GM18861 (cell line): ENCODE measurements around the gene DOCK3.
"Not testable (repeated sequence)": the region's sequence is repeated elsewhere in the genome, so short reads cannot be mapped to it uniquely, and the experiment has no call there.

Experiments
- ATAC-seq: cut with Tn5 transposase; IDR thresholded peaks from one replicate; pipeline ENCODE4 v1.9.1; 2021; ENCODE audit not compliant: unreplicated experiment

The DOCK3 gene

DNA sequence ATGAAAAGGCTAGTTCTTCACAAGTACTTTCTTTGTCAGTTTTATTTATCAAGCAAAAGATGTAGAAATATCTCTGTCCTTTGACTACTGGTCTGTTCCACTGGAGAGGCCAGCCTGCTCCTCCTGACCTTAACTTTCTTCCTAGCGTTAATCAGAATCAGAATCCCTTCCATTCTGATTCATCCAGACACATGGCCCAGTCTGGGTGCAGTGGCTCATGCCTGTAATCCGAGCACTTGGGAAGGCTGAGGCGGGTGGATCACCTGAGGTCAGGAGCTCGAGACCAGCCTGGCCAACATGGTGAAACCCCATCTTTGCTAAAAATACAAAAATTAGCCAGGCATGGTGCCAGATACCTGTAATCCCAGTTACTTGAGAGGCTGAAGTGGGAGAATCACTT lies 678.4 kb downstream of the DOCK3 start:
- ATAC-seq, result no peak

DNA sequence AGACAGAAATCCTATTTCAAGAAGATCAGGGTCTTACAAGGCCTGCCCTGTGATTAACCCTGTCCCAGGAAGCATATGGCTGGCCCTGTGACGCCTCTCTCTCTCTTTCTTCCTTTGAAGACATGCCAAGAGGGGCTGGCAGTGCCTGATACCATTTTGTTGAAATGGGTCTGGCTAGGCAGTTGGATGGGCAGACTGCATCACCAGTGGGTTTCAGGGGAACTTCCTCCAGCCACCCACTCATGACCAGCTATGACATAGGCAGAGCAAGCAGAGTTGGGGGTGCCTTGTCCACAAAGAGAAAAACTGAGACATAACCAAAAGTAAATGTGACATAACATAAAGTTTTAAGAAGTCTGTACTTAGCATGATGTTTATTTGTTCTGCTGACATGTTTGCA lies 679.0 kb downstream of the DOCK3 start:
- no peak for ATAC-seq

DNA sequence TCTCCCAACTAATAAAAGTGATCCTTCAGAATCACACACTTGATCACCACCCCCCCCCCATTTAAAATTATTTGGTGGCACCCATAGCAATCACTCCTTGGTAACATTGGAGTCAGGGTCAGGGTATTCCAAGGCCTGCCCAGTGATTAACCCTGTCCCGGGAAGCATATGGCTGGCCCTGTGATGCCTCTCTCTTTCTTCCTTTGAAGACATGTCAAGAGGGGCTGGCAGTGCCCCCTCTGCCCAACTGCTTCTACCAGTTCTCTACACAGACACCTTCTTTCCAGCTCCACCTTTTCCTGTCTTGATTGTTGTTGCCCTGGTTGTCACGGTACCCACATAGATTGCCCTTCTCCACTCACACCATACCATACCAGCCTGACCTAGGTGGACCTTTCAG lies 679.4 kb downstream of the DOCK3 start:
- ATAC-seq, result no peak

DNA sequence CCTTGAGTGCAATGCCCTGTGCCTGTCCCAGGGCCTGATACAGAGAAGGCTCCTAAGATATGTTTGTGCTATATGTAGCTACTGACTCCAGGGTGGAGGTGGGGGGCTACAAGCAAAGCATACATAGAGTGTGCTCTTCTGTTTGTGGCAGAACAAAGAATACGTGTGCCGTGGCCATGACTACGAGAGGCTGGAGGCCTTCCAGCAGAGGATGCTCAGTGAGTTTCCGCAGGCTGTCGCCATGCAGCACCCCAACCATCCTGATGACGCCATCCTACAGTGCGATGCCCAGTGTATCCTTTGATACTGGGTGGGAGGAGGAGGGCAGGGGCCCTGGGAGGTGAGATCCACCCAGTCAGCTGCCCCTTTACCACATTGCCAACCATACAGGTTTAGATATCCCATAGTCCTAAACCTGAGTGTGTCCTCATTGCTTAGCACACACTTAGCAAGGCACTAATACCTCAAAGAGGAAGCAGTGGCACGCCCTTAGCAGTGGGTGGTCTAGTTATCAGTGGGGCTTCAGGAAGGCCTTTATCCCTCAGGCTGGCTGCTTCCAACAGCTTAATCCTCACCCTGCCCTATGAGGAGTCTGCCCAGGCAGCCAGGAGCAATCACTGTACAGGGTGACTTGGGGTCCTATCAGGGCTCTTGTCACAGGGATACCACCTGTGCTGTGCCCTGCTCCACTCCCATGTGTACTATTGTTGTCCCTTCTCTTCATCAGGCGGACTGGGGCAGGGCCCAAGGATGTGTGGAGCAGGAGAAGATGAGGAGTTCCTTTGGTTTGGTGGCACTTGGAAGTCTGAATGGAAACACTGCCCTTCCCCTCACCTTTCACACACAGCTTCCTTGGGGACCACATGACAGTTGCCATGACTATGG lies 680.2 kb downstream of the DOCK3 start:
- ATAC-seq, result no peak

DNA sequence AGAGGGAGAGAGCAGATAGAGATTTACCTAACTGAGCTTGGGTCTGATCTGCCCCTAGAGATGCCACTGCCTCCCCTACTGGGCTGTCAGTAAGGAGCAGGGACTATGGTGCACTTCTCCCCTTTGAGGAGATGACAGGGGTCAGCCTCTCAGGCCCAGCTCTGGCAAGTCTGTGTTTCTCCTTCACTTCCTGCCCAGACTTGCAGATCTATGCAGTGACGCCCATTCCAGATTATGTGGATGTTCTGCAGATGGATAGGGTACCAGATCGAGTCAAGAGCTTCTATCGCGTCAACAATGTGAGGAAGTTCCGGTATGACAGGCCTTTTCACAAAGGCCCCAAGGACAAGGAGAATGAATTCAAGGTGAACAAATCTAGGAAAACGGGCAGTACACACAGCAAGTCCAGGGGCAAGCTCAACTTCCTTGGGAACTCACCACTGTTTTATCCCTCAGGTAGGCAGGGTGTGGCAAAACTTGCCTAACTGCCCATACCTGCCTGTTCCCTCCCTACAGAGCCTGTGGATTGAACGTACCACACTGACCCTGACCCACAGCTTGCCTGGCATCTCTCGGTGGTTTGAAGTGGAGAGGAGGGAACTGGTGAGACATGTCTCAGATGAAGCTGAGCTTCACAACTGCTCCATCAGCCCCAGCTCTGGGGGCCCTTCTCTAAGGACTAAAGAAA lies 681.3 kb downstream of the DOCK3 start:
- no peak for ATAC-seq

DNA sequence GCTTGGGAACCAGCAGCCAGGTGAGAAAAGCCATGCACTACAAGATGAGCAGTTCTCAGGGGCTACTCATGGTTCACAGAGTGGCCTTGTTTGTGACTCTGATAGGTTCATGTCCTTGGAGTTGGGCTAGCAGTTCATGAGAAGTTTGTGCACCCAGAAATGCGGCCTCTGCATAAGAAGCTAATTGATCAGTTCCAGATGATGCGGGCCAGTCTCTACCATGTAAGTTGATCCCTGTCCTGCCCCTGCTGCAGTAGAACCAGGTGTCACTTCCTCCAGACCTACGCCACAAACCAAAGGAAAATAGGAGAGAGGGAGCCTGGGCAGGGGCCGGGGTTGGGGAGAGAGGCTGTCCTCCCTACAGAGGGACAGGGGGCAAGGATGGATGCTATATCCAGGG lies 683.1 kb downstream of the DOCK3 start:
- ATAC-seq, result no peak

DNA sequence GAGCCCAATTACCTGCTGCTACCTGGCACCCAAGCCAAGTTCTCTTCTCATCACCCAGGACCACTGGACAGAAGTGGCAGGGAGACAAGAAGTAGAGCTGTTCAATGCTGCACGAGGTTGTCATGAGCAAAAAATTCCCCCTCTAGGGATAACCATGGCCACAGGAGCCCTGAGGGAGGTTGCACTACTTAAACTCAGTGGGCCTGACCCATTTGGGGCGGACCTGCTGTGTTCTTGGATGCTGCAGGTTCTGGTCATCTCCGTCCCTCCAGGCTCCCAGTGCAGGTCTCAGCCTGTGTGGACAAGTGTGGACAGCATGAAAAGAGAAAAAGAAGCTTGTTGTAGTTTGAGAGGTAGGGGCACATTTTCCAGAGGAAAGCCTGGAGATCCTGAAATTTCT lies 684.3 kb downstream of the DOCK3 start:
- no peak for ATAC-seq

DNA sequence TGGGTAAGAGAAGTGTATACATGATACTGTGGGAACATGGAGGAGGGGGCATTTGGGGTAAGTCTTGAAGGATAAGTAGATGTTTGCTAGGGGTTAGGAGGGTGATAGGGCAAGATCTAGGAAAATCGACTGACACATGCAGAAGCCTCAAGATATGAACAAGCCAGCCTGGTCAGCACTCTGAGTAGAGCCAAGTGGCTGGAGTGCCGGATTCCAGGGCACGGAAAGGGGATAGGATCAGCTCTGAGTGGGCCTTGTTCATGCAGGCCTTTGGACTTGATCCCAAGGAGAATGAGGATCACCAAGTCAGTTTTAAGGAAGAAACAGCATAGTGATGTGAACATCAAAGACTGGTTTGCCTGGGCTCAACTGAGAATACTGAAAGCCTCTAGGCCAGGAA lies 686.1 kb downstream of the DOCK3 start:
- no peak for ATAC-seq

DNA sequence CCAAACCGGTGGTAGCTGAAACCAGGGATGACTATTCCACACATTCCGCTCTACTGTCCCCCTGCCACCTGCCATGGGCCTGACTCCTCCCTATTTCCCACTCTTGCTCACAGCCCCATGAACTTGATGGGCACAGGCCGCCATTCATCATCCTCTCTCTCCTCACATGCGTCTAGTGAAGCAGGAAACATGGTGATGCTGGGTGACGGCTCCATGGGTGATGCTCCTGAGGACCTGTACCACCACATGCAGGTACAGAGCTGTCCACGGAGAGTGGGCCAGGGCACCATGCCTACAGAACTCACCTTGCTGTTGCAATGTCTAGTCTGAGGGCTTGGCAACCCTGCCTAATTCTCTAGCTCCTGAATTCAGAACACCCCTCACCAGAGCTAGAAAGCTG lies 687.0 kb downstream of the DOCK3 start:
- no peak for ATAC-seq

DNA sequence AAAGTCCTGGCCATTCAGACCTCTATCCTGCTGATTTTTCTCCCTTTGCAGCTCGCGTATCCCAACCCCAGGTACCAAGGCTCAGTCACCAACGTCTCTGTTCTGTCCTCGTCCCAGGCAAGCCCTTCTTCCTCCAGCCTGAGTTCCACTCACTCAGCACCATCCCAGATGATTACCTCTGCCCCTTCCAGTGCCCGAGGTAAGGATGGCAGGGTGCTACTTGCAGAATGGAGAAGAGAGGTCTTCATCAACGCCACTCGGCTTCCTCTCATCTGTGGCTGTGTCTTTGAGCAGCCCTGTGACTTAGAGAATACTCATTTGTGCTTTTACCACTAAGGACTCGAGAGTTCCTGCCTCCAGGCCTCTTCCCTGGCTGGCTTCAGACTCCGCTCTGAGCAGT lies 687.7 kb downstream of the DOCK3 start:
- ATAC-seq, result no peak

DNA sequence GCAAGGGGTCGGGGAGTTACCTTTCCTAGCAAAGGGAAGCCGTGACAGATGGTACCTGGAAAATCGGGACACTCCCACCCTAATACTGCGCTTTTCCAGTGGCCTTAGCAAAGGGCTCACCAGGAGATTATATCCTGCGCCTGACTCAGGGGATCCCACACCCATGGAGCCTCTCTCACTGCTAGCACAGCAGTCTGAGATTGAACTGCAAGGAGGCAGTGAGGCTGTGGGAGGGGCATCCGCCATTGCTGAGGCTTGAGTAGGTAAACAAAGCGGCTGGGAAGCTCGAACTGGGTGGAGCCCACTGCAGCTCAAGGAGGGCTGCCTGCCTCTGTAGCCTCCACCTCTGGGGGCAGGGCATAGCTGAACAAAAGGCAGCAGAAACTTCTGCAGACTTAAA lies 693.5 kb downstream of the DOCK3 start:
- ATAC-seq, result not testable (repeated sequence)

DNA sequence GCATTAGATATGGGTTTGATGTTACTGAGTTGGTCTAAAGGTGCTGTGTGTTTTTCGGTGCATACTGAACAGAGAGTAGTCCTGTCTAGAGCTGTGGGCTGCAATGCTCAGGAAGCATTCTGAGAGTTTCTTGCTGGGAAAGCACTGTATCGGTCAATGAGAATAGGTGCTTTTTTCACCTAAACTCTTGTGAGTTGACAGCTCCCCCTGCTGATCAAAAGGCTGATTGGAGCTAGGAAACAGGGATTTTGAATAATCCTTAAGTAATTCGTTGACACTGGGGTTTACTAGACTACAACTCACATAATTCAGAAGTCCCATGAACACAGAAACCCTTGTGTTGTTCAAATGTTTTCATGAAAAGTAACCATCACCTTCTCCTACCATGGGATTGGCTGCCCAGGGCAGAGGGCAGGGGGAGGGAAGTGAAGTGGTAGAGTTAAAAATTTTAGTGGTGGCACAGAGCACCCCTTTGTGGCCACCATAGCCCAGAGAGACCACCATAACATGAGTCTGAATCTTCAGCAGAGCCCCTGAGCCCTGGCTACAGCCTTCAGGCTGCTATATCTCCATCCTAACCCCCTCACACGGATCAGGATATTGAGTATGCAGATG lies 697.3 kb downstream of the DOCK3 start:
- no peak for ATAC-seq

DNA sequence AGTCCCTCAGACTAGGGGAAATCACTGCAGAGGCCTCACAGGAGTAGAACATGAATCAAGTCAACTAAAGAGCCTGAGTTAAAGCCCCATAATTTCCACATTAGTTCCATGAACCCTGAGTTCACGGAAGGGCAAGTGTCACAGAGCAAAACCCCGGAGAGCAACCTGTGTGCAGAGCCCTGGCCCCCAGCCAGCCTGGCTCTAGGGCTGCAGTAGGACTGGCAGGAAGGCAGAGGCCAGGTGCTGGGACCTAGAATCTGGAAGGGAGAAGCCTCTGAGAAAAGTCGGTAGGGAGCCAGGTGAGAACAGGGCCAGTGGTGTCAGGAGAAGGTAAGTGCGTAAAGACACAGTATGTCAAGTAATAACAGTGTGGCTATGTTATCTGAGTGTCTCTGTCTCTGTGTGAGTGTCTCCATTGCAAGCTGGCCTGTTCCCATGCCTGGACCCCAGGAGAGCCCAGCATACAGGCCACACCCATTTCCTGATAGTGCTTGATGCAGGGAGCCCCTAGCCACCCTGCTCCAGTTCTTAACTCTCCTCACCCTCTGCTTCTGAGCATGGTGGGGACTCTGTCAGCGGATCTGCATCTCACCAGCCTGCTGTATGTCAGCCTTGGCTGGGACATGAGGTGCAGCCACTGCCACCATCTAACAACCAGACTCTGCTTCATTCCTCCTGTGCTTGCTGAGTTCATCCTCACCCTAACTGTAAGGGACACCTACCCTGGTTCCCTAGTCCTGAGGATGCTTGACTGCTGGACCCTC lies 699.1 kb downstream of the DOCK3 start:
- no peak for ATAC-seq

DNA sequence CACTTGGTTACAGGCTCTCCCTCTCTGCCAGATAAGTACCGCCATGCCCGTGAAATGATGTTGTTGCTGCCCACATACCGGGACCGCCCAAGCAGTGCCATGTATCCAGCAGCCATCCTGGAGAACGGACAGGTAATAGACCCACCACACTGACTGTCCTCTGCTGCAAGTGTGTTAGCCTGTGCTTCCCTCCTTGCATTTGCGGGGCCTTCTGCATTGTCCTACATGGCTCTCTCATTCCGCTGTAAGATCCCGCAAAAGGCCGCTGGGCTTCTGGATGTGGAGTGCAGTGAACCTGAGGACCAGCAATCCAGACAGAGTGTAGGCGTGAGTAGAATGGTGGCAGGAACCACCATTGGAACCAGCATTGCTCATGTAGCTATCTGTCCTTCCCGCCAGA lies 699.7 kb downstream of the DOCK3 start:
- ATAC-seq, result no peak

DNA sequence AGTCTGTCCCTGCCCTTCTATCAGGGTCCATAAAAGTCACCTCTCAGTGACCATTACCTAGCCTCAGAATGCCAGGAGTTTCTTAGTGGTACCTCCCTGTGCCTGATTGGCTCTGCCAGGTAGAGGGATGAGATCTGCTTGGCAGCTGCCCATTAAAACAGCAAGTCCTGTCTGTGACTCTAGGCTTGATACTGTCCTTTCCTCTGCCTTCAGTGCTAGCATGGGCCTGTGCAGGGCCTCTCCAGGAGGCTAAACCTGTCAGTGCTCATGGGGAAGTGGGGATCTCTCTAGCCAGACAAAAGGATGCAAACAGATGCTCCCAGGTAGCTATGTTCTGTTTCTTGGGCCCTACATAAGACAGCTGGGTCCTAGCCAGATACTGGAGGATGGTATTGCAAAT lies 700.4 kb downstream of the DOCK3 start:
- no peak for ATAC-seq

DNA sequence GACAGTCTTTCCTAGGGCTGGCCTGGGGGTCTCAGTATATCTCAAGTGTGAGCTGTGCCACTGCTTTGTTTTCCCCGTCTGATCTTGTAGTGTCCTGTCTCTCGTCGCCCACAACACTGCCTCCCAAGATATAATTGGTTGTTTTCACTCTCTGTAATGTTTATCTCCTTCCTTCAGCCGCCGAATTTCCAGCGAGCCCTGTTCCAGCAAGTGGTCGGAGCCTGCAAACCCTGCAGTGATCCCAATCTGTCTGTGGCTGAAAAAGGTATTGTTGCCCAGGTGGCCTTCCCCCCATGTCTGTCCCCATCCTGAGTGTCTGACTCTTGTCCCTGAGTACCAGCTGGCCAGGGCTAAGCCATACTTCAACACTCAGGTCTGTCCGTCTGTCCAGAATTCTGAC lies 700.8 kb downstream of the DOCK3 start:
- ATAC-seq, result no peak

DNA sequence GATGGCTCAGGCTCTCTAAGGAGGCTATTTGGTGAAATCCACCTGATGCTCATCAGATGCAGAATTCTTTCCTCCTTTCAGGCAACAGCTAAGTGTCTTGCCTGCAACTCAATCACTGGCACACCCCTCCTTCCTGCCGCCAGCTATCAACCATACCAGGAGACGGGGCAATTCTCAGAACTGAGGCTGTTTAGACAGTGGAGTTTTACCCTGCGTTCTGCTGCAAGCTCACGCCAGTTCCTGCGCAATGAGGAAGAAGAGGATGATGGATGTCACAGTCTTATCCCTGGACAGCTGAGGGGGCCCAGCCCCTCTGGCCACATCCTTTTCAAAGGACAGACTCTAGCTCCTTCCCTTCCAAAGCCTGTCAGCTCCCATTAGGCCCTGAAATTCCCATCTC lies 703.3 kb downstream of the DOCK3 start:
- ATAC-seq, result no peak

DNA sequence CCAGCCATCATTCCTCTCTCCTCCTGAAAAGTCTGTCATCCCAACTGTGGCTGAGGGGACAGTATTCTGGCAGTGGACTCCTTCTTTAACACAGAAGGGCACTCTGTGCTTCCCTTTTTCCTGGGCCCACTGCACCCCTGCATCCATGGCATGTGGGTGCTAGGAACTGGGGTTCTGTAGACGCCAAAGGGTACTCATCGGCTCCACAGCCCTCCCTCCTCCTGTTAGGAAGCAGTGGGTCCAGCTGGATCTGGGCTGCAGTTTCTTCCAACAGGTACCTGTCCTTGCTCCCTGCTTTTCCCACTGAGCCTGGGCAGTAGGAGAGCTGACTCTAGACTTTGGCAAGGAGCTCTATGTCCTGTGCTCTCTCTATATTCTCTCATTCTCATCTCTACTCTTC lies 704.0 kb downstream of the DOCK3 start:
- no peak for ATAC-seq

DNA sequence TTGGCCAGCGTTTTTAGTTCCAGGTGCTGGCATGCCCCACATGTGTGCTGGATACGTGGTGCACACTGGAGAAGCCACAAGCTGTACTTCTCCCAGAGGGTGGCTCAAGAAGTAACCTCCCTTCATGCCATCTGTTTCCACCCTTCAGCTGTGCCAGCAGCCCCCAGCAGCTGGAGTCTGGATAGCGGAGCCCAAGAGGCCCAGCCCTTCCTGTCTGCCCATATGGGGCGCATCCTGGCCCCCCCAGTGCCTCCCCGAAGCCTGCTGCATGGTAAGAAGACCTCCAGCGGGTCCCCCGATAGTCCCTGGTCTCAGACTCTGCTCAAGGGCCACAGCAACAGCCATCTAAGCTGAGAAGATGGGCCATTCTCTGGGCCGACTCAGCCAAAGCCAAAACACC lies 704.6 kb downstream of the DOCK3 start:
- ATAC-seq, result no peak

DNA sequence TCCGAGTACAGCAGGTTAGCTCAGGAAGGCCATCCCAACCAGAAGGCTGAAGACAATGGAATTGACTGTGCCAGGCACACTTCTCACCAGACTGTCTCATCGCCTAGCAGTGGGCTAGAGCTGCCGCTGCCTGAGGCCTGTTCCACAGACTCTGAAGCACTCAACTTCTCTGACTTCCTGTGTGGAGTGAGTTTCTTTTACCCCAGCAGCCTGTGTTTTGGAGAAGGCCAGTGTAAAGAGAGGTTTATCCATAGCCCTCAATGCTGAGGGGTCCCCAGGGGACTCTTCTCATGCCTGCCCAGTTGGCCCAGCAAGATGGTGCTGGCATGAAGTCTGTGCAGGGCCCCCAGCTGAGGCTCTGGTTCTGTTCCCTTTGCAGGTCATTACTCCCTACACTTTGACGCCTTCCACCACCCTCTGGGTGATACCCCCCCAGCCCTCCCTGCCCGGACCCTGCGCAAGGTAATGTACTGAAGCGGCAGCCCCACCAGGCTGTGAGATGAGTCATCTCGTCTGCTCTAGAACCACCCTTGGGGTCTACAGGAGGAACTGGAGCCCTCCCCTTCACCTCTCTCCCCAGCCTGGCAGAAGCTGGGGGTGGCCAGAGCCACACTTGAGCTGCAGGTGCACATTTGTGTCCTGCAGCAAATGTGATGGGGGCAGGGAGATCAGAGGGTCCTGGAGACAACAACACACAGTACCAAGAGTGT lies 705.2 kb downstream of the DOCK3 start:
- ATAC-seq, result no peak
